B cell (primary cell): ENCODE results near the gene NLRP9. TPM values are rescaled to one million over a fixed set of nuclear protein-coding genes. Genes with fewer than 3 reads are reported as not detected.

Experiments
- ATAC-seq: fragments of 200-7000 bp; cut with Tn5 transposase; one replicate; pipeline ENCODE4 v1.10.0; 2021; ENCODE audit warnings: low read depth, mild to moderate bottlenecking, moderate number of reproducible peaks, moderate library complexity
- CTCF ChIA-PET: fragments of 350-600 bp; sonication (Branson Sonifier 250); formaldehyde crosslinking; loops from one replicate; lab custom pipeline; 2021; ENCODE audit warnings: antibody characterized with exemption, inconsistent platforms; lab: Charles Lee
- POLR2A ChIA-PET: fragments of 350-600 bp; sonication (Branson Sonifier 250); formaldehyde crosslinking; loops from one replicate; lab custom pipeline; 2021; ENCODE audit warnings: antibody characterized with exemption; lab: Charles Lee
- DNase-seq: peaks from one replicate; pipeline ENCODE4 v3.0.0; 2013
- H2AFZ ChIP-seq: 2 replicates; pipeline ENCODE4 v1.6.1; 2012; ENCODE audit warnings: mild to moderate bottlenecking, low read depth, low read length; ENCODE audit not compliant: insufficient read depth, poor library complexity, severe bottlenecking
- H3K27ac ChIP-seq, 2 donors: 1 replicate in 1 of 2; 2 replicates in 1 of 2; pipeline ENCODE4 v1.5.1; 2012 to 2013; ENCODE audit warnings: low read length in 2 of 2, mild to moderate bottlenecking in 2 of 2, moderate library complexity in 1 of 2
- H3K27me3 ChIP-seq, 4 experiments: fragments of 200-600 bp in 1 of 4; sonication (generic) in 1 of 4; replicated peaks in 1 of 4; 1 replicate in 2 of 4; 2 replicates in 2 of 4; pipeline versions ENCODE4 v1.6.1 to v1.7.0; 2013 to 2016; ENCODE audit warnings: low read length in 3 of 4, mild to moderate bottlenecking in 2 of 4, mixed read lengths in 1 of 4, moderate library complexity in 1 of 4; ENCODE audit not compliant: insufficient read depth in 4 of 4, control insufficient read depth in 3 of 4; ENCODE audit errors: control extremely low read depth in 1 of 4
- H3K36me3 ChIP-seq, 2 experiments: replicated peaks in 1 of 2; 1 replicate in 1 of 2; 2 replicates in 1 of 2; pipeline versions ENCODE4 v1.6.1 to v1.7.1; 2013; ENCODE audit warnings: low read length in 1 of 2; ENCODE audit not compliant: insufficient read depth in 2 of 2, control insufficient read depth in 1 of 2; ENCODE audit errors: control extremely low read depth in 1 of 2, extremely low read depth in 1 of 2
- H3K4me1 ChIP-seq, 2 donors: fragments of 200-600 bp in 1 of 2; sonication (generic) in 1 of 2; 1 replicate in 1 of 2; 2 replicates in 1 of 2; pipeline versions ENCODE4 v1.5.1 to v1.6.1; 2013 to 2017; ENCODE audit warnings: low read length in 2 of 2; ENCODE audit not compliant: control insufficient read depth in 2 of 2, insufficient read depth in 2 of 2
- H3K4me2 ChIP-seq: replicated peaks from 2 replicates; pipeline ENCODE3; 2012; ENCODE audit warnings: mild to moderate bottlenecking, low read depth, low read length; ENCODE audit not compliant: poor library complexity, severe bottlenecking
- H3K4me3 ChIP-seq, 5 experiments: fragments of 200-600 bp in 1 of 5; sonication (generic) in 1 of 5; 1 replicate in 3 of 5; 2 replicates in 2 of 5; pipeline versions ENCODE4 v1.5.1 to v1.7.0; 2011 to 2016; ENCODE audit warnings: low read length in 4 of 5, mild to moderate bottlenecking in 4 of 5, low read depth in 2 of 5, control low read depth in 1 of 5, moderate library complexity in 1 of 5; ENCODE audit not compliant: insufficient read depth in 1 of 5; ENCODE audit errors: control extremely low read depth in 1 of 5, extremely low read depth in 1 of 5
- H3K79me2 ChIP-seq: fragments of 200-600 bp; sonication (generic); one replicate; pipeline ENCODE4 v1.6.0; 2016; ENCODE audit warnings: low read length; ENCODE audit not compliant: control insufficient read depth, insufficient read depth
- H3K9ac ChIP-seq: fragments of 200-600 bp; sonication (generic); 2 replicates; pipeline ENCODE4 v1.6.1; 2017; ENCODE audit warnings: mild to moderate bottlenecking, low read length, moderate library complexity
- H3K9me3 ChIP-seq, 3 donors: one replicate each; pipeline versions ENCODE4 v1.6.1 to v1.7.1; 2013; ENCODE audit warnings: low read length in 2 of 3; ENCODE audit not compliant: control insufficient read depth in 2 of 3, insufficient read depth in 1 of 3; ENCODE audit errors: control extremely low read depth in 1 of 3
- H4K20me1 ChIP-seq: 2 replicates; pipeline ENCODE4 v1.6.0; 2012; ENCODE audit warnings: mild to moderate bottlenecking, low read length; ENCODE audit not compliant: insufficient read depth, control insufficient read depth, poor library complexity, severe bottlenecking
- H3K27ac Mint-ChIP-seq: one replicate; pipeline ENCODE4 v1.8.0; 2021; ENCODE audit warnings: mixed read lengths
- H3K27me3 Mint-ChIP-seq: one replicate; pipeline ENCODE4 v1.8.0; 2021; ENCODE audit warnings: mixed read lengths
- H3K4me1 Mint-ChIP-seq: one replicate; pipeline ENCODE4 v1.8.0; 2021; ENCODE audit warnings: mixed read lengths
- H3K4me3 Mint-ChIP-seq: one replicate; pipeline ENCODE4 v1.8.0; 2021; ENCODE audit warnings: mixed read lengths
- H3K9me3 Mint-ChIP-seq: one replicate; pipeline ENCODE4 v1.8.0; 2022; ENCODE audit warnings: mixed read lengths; ENCODE audit not compliant: insufficient read depth
- CTCF ChIP-seq: fragments of 200-600 bp; IDR thresholded peaks from one replicate; pipeline ENCODE4 v1.8.0; 2022; ENCODE audit warnings: antibody characterized with exemption, mild to moderate bottlenecking
- EZH2 ChIP-seq: IDR thresholded peaks from 2 replicates; pipeline ENCODE4 v1.6.1; 2012; ENCODE audit warnings: borderline replicate concordance, low read depth, mild to moderate bottlenecking, moderate library complexity, low read length; ENCODE audit not compliant: insufficient read depth, poor library complexity, severe bottlenecking
- WGBS: methylation state at CpG from one replicate; pipeline ENCODE4 v1.1.5; 2013; ENCODE audit warnings: missing lambda C conversion rate; ENCODE audit not compliant: insufficient coverage; 5-methylcytosine and 5-hydroxymethylcytosine counted together
- intact Hi-C: fragments of 100-400 bp; cut with micrococcal nuclease; formaldehyde crosslinking; loops from one replicate; pipeline ENCODE4 v1.10.0; 2022
- polyA plus RNA-seq: library from polyadenylated mRNA; depleted of rRNA; stranded (reverse); fragments of >200 nt; gene quantifications from 2 replicates; pipeline ENCODE4 v1.2.3, GENCODE V29; 2012
- total RNA-seq, 2 donors: library from RNA; stranded (reverse); fragments of 120-200 nt in 1 of 2; gene quantifications; 1 replicate in 1 of 2; 2 replicates in 1 of 2; pipeline versions ENCODE4 v1.2.3 to v1.2.4, GENCODE V29; 2013 to 2022

The NLRP9 gene
- total and polyA plus RNA-seq, 2 donors (not counting 1 experiment from before 2014, with no cell fraction given), result not detected

GRCh38 chr19:55697069-55697440 lies 41.1 kb downstream of the NLRP9 start:
- 94% methylated on average over 8 of the region's 12 CpGs for WGBS
- no peak for ATAC-seq
- Mint-ChIP-seq H3K4me3 (no peak overlapping the region), H3K27me3 (no peaks in the 10 kb centered on the region), H3K27ac (no peak overlapping the region), H3K4me1 (no peaks in the 10 kb centered on the region), H3K9me3 (no peaks in the 10 kb centered on the region)
- no peak overlapping the region for H3K27ac ChIP-seq
- intact Hi-C loops, result no loop called here
- POLR2A ChIA-PET, result no interaction called here
- H3K9ac ChIP-seq, result no peak overlapping the region
- H3K36me3 ChIP-seq, result peaks cover 3 to 50% of the 10 kb centered on the region in 2 experiments
- no peaks in the 10 kb centered on the region for H3K79me2 ChIP-seq
- H3K4me1 ChIP-seq, result no peaks in the 10 kb centered on the region
- no peak overlapping the region for H3K4me2 ChIP-seq
- no peaks in the 10 kb centered on the region for H3K27me3 ChIP-seq
- no peaks in the 10 kb centered on the region for H3K9me3 ChIP-seq
- no peak overlapping the region for H2AFZ ChIP-seq
- no peak for DNase-seq
- CTCF ChIA-PET, result no interaction called here
- H3K4me3 ChIP-seq, result no peak overlapping the region
- H4K20me1 ChIP-seq, result peaks cover 15% of the 10 kb centered on the region
- TF ChIP-seq CTCF (no peak), EZH2 (no peak)

- 98% methylated on average over 19 of the region's 20 CpGs for WGBS
- Histone ChIP-seq H3K36me3 (peaks cover 3 to 54% of the 10 kb centered on the region in 2 experiments), H3K9ac (no peak overlapping the region), H3K27me3 (no peaks in the 10 kb centered on the region), H3K4me1 (no peaks in the 10 kb centered on the region), H2AFZ (no peak overlapping the region), H3K9me3 (no peaks in the 10 kb centered on the region), H3K4me3 (no peak overlapping the region), H3K79me2 (no peaks in the 10 kb centered on the region), H3K4me2 (no peak overlapping the region), H4K20me1 (peaks cover 21% of the 10 kb centered on the region), H3K27ac (no peak overlapping the region)
- no peaks in the 10 kb centered on the region for H3K4me1 Mint-ChIP-seq
- intact Hi-C loops, result no loop called here
- no peak overlapping the region for H3K27ac Mint-ChIP-seq
- H3K4me3 Mint-ChIP-seq, result no peak overlapping the region
- H3K9me3 Mint-ChIP-seq, result no peaks in the 10 kb centered on the region
- ChIA-PET POLR2A (no interaction called here), CTCF (no interaction called here)
- ATAC-seq (no peak), DNase-seq (no peak)
- no peak for TF ChIP-seq CTCF
- TF ChIP-seq EZH2, result no peak
- no peaks in the 10 kb centered on the region for H3K27me3 Mint-ChIP-seq
These were observed 41.7 kb downstream of the NLRP9 start for GRCh38 chr19:55696301-55697068.
